Activated CD8-positive, alpha-beta T cell treated with anti-CD3 and anti-CD28 coated beads, Interleukin-2, amount 10 ng/mL, durations not matched to agents 7 days and 5 days (primary cell): ENCODE data around the gene ZMYND15. TPM values are rescaled to one million over a fixed set of nuclear protein-coding genes. Genes with fewer than 3 reads are reported as not detected.

ENCODE experiments used
- ATAC-seq: fragments of 150-1000 bp; cut with Tn5 transposase; one replicate; pipeline ENCODE4 v1.10.0; 2021; ENCODE audit warnings: moderate library complexity
- CTCF ChIA-PET: fragments of 350-600 bp; sonication (Branson Sonifier 250); formaldehyde crosslinking; loops from one replicate; lab custom pipeline; 2021; ENCODE audit warnings: antibody characterized with exemption; lab: Charles Lee
- POLR2A ChIA-PET: fragments of 350-600 bp; sonication (Branson Sonifier 250); formaldehyde crosslinking; loops from one replicate; lab custom pipeline; 2021; ENCODE audit warnings: antibody characterized with exemption; lab: Charles Lee
- DNase-seq: peaks from one replicate; pipeline ENCODE4 v3.0.0-alpha.2; 2020
- H3K27ac Mint-ChIP-seq: one replicate; pipeline ENCODE4 v1.8.0; 2021; ENCODE audit warnings: mild to moderate bottlenecking, mixed read lengths
- H3K27me3 Mint-ChIP-seq: one replicate; pipeline ENCODE4 v1.8.0; 2021; ENCODE audit warnings: low read depth, mixed read lengths
- H3K36me3 Mint-ChIP-seq: one replicate; pipeline ENCODE4 v1.8.0; 2021; ENCODE audit warnings: low read depth, mixed read lengths
- H3K4me1 Mint-ChIP-seq: one replicate; pipeline ENCODE4 v1.8.0; 2021; ENCODE audit warnings: low read depth, mixed read lengths
- H3K4me3 Mint-ChIP-seq: one replicate; pipeline ENCODE4 v1.8.0; 2021; ENCODE audit warnings: mild to moderate bottlenecking, mixed read lengths
- H3K9me3 Mint-ChIP-seq: one replicate; pipeline ENCODE4 v1.8.0; 2022; ENCODE audit warnings: mixed read lengths; ENCODE audit not compliant: insufficient read depth
- total RNA-seq, 2 experiments: library from RNA; stranded (reverse); gene quantifications; one replicate each; pipeline ENCODE4 v1.2.3, GENCODE V29; 2021

The ZMYND15 gene
- total RNA-seq, 2 experiments from 2014 or later = not detected

DNA sequence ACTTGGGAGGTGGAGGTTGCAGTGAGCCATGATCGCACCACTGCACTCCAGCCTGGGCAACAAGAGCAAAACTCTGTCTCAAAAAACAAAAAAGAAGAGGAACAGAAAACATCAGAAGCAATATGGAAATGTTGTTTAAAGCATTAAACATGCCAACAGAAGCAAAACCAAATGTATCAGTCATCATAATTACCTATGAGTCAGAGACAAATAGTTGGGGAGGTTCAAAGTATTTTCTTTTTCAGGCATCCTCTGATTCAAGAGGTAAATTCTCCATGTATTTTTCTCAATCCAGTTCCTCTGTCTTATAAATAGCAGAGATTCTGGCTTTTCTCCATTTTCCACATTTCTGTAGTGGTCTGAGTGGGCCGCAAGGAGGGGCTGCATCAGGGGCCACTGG lies 30.0 kb downstream of the ZMYND15 start:
- ChIA-PET POLR2A (no interaction called here), CTCF (no interaction called here)
- no peak overlapping the region for H3K4me3 Mint-ChIP-seq
- H3K27me3 Mint-ChIP-seq = peaks cover 14% of the 10 kb centered on the region
- ATAC-seq = no peak
- H3K27ac Mint-ChIP-seq = peak overlapping the region; percentile 30
- H3K36me3 Mint-ChIP-seq = no peaks in the 10 kb centered on the region
- H3K4me1 Mint-ChIP-seq = peaks cover 26% of the 10 kb centered on the region
- H3K9me3 Mint-ChIP-seq = no peaks in the 10 kb centered on the region
- DNase-seq = no peak

DNA sequence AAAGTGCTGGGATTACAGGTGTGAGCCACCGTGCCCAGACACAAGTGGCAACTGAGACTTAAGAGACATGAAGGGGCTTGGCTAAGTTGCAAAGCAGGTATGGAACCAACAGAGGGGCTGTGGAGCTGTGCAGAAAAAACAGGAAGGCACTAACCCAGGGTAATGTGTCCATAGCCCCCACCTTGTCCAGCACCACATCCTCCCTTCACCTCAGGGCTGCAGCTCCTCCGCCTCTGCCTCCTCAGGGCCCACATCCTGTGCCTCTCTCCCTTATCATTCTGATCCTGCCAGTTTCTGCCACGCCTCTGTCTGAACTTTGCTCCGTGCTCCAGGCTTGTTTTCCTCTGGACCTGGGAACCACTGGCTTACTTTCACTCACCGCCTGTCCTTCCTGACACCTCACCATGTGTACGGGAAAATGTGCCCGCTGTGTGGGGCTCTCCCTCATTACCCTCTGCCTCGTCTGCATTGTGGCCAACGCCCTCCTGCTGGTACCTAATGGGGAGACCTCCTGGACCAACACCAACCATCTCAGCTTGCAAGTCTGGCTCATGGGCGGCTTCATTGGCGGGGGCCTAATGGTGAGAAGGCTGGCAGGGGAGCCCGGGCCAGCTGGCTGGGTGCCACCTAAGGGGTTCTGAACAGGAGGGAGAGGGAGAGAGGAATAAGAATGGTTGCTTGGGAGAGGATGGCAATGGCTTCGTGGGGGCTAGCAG lies 32.0 kb downstream of the ZMYND15 start, which contains the start of gene TM4SF5:
TSS of gene TM4SF5 (plus strand) at position 368 of the 716 bp plus-strand sequence. CDS start at position 405, 37 bp downstream.
- Mint-ChIP-seq H3K4me1 (peaks cover 26% of the 10 kb centered on the region), H3K4me3 (peak within 1 kb of the TSS; percentile 9), H3K9me3 (no peaks in the 10 kb centered on the region), H3K36me3 (no peaks in the 10 kb centered on the region), H3K27ac (peak within 1 kb of the TSS; percentile 69), H3K27me3 (peaks cover 12% of the 10 kb centered on the region)
- CTCF ChIA-PET = interaction anchor here (0.7 to 4.3 kb wide), 2 partner anchors 18 to 50 kb away, joined by 3 to 25 read pairs; partner anchors contain the start of gene GLTPD2
- peak; percentile 92 for ATAC-seq
- peak; percentile 75 for DNase-seq
- POLR2A ChIA-PET = interaction anchor here (0.6 to 1.2 kb wide), 2 partner anchors 12 to 18 kb away, joined by 4 to 5 read pairs; no protein-coding TSS in a partner anchor

DNA sequence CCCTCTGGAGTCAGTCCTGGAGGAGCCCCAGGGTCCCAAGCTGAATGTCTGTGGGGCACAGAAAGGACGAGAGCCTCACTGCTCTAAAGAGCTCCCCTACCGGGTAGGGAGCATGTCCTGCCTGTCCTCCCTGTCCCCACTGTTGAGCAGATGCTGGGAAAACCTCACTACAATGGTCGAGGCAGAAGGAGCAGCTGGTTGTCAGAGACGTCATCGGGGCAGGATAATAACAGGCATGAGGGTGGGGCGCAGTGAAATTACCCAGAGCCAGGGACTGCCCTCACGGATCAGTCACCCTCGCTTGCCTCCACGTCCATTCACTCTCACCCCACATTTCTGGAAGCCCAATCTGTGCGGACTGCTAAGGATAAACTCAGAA lies 32.6 kb downstream of the ZMYND15 start:
- POLR2A ChIA-PET = interaction anchor here (1.2 kb wide), 1 partner anchor 18 kb away, joined by 4 read pairs; no protein-coding TSS in a partner anchor

DNA sequence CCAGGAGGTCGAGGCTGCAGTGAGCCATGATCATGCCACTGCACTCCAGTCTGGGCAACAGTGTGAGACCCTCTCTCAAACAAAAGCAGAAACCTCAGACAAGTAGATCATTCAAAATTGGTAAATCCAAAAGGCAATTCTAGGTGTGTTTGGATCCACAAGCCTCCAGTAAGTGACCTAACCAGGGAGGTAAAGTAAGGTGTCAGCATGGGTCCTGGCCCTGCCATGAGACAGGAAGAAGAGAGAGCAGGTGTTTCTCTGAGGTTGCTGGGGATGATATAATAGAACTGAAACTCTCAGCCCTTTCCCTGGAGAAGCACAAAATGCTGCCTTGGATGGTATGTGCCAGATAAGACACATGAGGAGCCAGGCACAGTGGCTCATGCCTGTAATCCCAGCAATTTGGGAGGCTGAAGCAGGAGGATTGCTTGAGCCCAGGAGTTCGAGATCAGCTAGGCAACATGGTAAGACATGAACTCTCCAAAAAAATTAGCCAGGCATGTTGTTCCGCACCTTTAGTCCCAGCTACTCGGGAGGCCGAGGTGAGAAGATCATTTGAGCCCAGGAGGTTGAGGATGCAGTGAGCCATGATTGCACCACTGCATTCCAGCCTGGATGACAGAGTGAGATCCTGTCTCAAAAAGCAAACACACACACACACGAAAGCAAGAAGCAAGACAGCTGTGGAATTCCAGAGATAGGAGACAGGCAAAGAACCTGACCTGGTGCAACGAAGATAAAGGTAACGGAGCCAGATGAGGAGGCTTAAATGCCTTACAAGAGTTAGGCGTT lies 38.5 kb downstream of the ZMYND15 start:
- ATAC-seq = no peak
- Mint-ChIP-seq H3K9me3 (no peaks in the 10 kb centered on the region), H3K4me3 (no peak overlapping the region), H3K27ac (no peak overlapping the region), H3K4me1 (no peaks in the 10 kb centered on the region), H3K36me3 (no peaks in the 10 kb centered on the region), H3K27me3 (peaks cover 31% of the 10 kb centered on the region)
- ChIA-PET CTCF (interaction anchor here (1.7 to 2.1 kb wide), 2 partner anchors 12 to 46 kb away, joined by 5 to 17 read pairs; partner anchors contain the start of genes GLTPD2 and MED11), POLR2A (interaction anchor here (1.6 kb wide), 1 partner anchor 12 kb away, joined by 6 read pairs; no protein-coding TSS in a partner anchor)
- DNase-seq = no peak

More for the DNA sequence above, 32.6 kb downstream of the ZMYND15 start:
- H3K4me1 Mint-ChIP-seq = peaks cover 26% of the 10 kb centered on the region
- no peak overlapping the region for H3K4me3 Mint-ChIP-seq
- H3K36me3 Mint-ChIP-seq = no peaks in the 10 kb centered on the region
- H3K9me3 Mint-ChIP-seq = no peaks in the 10 kb centered on the region
- peak overlapping the region; percentile 43 for H3K27ac Mint-ChIP-seq
- CTCF ChIA-PET = interaction anchor here (4.3 kb wide), 1 partner anchor 18 kb away, joined by 25 read pairs; the partner anchor contains the start of gene GLTPD2
- H3K27me3 Mint-ChIP-seq = peaks cover 13% of the 10 kb centered on the region
- DNase-seq (no peak), ATAC-seq (no peak)

DNA sequence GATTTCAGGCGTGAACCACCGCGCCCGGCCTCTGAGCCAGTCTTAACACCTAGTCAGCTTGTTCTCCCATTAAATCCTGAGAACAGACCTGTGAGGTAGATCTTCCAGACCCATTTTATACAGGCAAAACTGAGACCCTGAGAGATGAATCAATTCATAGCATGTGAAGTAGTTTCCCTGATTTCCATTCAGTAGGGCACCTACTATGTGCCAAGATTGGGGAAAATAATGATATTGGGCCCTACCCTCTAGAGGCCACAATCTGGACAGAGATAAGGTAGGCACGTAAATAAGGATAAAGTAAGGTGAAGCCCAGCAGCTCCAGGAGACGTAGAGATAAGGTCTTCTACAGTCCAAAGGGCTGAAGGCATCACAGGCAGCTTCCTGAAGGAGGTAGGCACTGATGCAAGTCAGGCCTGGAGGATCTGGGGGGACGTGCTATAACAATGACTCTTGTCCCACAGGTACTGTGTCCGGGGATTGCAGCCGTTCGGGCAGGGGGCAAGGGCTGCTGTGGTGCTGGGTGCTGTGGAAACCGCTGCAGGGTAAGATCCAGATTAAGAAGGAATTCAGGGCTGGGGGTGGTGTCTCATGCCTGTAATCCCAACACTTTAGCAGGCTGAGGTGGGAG lies 40.8 kb downstream of the ZMYND15 start:
- H3K4me3 Mint-ChIP-seq = no peak overlapping the region
- ChIA-PET POLR2A (no interaction called here), CTCF (interaction anchor here (1.7 to 2.1 kb wide), 2 partner anchors 9 to 49 kb away, joined by 5 to 17 read pairs; partner anchors contain the start of genes GLTPD2 and MED11)
- ATAC-seq = no peak
- H3K4me1 Mint-ChIP-seq = peaks cover 5% of the 10 kb centered on the region
- H3K9me3 Mint-ChIP-seq = no peaks in the 10 kb centered on the region
- no peak overlapping the region for H3K27ac Mint-ChIP-seq
- peaks cover 41% of the 10 kb centered on the region for H3K27me3 Mint-ChIP-seq
- no peaks in the 10 kb centered on the region for H3K36me3 Mint-ChIP-seq
- no peak for DNase-seq

DNA sequence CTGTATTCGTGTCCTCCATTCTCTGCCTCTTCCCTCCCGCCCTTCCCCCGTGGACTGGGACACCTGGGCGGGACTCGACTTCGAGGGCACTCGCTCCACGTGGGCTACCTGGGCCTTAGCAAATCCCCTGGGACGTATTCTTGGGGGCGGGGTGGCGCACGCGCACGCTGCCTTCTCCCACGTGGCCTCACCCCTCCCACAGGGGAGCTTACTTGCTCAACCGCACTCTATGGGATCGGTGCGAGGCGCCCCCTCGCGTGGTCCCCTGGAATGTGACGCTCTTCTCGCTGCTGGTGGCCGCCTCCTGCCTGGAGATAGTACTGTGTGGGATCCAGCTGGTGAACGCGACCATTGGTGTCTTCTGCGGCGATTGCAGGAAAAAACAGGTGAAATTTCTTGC lies 43.0 kb downstream of the ZMYND15 start:
- Mint-ChIP-seq H3K4me1 (peaks cover 18% of the 10 kb centered on the region), H3K27me3 (peaks cover 59% of the 10 kb centered on the region), H3K4me3 (no peak overlapping the region), H3K27ac (no peak overlapping the region), H3K36me3 (no peaks in the 10 kb centered on the region), H3K9me3 (no peaks in the 10 kb centered on the region)
- ATAC-seq (no peak), DNase-seq (no peak)
- ChIA-PET CTCF (interaction anchor here (0.6 kb wide), 1 partner anchor 150 kb away, joined by 4 read pairs; no protein-coding TSS in a partner anchor), POLR2A (interaction anchor here (0.7 kb wide), 1 partner anchor 387 kb away, joined by 3 read pairs; no protein-coding TSS in a partner anchor)

DNA sequence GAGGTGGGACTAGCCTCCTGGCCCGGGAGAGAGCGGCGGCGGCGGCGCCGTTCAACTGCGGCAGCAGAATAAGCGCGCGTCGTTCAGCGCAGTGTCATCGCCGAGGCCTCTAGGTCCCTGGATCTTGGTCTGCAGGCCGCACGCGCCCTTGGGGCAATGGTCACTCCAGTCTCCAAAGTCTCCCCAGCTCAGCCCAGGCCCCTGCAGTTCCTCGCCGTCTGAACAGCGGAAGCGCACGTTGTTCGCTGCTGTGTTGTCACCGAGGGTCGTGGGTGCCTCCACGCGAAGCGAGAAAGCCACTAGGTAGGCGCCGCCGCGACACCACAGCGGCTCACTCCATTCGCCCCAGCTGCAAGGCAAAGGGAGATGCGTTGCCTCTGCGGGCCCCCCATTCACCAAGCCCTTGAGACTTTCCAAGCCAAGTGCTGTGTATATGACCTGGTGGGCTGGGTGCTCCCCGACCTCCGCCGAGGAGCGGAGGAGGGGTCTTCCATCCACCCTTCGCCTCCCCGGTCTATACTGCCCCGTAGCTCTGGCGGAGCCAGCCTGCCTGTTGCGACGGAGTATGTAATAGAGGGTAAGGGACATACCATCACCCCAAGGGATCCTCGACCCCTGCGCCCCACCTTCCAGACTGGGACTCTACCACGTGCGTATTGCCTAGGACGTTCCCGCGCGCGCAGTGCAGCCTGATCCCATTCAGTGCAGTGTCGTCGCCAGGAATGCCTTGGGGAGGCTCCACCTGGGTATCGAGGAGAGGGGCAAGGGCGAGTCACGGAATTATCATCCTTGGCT lies 45.9 kb downstream of the ZMYND15 start:
- Mint-ChIP-seq H3K4me3 (no peak overlapping the region), H3K36me3 (no peaks in the 10 kb centered on the region), H3K4me1 (peaks cover 23% of the 10 kb centered on the region), H3K27me3 (peaks cover 62% of the 10 kb centered on the region), H3K9me3 (no peaks in the 10 kb centered on the region), H3K27ac (no peak overlapping the region)
- POLR2A ChIA-PET = no interaction called here
- DNase-seq (no peak), ATAC-seq (no peak)
- CTCF ChIA-PET = interaction anchor here (0.8 kb wide), 1 partner anchor 53 kb away, joined by 3 read pairs; no protein-coding TSS in a partner anchor

DNA sequence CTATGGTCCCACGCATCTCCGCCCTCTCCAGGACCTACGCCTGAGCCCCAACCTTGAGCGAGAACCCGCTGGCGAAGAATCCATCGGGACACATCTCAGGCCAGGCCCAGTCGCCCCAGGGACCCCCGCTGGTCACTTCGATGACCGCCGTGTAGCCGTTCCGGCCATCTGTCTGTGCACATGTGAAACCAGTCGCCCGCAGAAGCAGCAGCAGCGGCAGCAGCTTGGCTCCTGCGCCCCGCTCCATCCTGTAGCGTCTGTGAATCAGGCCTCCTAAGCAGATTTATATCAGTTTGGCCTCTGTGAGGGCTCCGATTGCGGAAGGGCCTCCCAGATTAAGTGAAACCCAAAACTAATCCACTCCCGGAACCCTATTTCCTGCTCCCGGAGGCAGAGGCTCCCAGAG lies 46.5 kb downstream of the ZMYND15 start, which contains the start of gene VMO1:
TSS of gene VMO1 (minus strand) at position 259 of the 406 bp plus-strand sequence. CDS start at position 247, 12 bp downstream.
- H3K27me3 Mint-ChIP-seq = peaks cover 59% of the 10 kb centered on the region
- H3K9me3 Mint-ChIP-seq = no peaks in the 10 kb centered on the region

DNA sequence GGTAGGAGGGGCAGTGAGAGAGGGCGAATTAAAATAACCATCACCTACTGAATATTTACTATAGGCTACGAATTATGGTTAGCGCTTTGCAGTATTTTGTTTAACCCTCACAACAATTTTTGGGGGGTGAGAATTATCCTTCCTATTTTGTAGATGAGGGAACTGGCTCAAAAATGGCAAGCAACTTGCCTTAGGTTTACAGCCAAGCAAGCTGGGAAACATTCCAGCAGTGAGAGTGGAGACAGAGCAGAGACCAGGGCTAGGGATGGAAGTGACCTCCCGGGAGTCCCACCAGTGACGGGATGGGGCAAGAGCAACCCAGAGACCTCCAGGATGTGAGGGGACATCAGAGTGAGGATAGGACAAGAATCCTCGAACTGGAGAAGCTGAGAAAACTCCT lies 46.9 kb downstream of the ZMYND15 start:
- Mint-ChIP-seq H3K36me3 (no peaks in the 10 kb centered on the region), H3K4me1 (peaks cover 29% of the 10 kb centered on the region), H3K9me3 (no peaks in the 10 kb centered on the region), H3K27me3 (peaks cover 59% of the 10 kb centered on the region), H3K27ac (no peak overlapping the region), H3K4me3 (no peak overlapping the region)
- no peak for ATAC-seq
- no peak for DNase-seq
- ChIA-PET CTCF (interaction anchor here (0.8 to 1.6 kb wide), 3 partner anchors 54 to 95 kb away, joined by 3 to 4 read pairs (median 3); no protein-coding TSS in a partner anchor), POLR2A (interaction anchor here (0.8 kb wide), 1 partner anchor 50 kb away, joined by 3 read pairs; no protein-coding TSS in a partner anchor)

More for the DNA sequence above, 46.5 kb downstream of the ZMYND15 start, which contains the start of gene VMO1:
- peaks cover 26% of the 10 kb centered on the region for H3K4me1 Mint-ChIP-seq
- ATAC-seq (no peak), DNase-seq (no peak)
- H3K27ac Mint-ChIP-seq = no peak within 1 kb of the TSS
- H3K4me3 Mint-ChIP-seq = no peak within 1 kb of the TSS
- no peaks in the 10 kb centered on the region for H3K36me3 Mint-ChIP-seq
- ChIA-PET POLR2A (interaction anchor here (0.8 kb wide), 1 partner anchor 50 kb away, joined by 3 read pairs; no protein-coding TSS in a partner anchor), CTCF (interaction anchor here (0.8 to 1.6 kb wide), 3 partner anchors 54 to 95 kb away, joined by 3 to 4 read pairs (median 3); no protein-coding TSS in a partner anchor)

DNA sequence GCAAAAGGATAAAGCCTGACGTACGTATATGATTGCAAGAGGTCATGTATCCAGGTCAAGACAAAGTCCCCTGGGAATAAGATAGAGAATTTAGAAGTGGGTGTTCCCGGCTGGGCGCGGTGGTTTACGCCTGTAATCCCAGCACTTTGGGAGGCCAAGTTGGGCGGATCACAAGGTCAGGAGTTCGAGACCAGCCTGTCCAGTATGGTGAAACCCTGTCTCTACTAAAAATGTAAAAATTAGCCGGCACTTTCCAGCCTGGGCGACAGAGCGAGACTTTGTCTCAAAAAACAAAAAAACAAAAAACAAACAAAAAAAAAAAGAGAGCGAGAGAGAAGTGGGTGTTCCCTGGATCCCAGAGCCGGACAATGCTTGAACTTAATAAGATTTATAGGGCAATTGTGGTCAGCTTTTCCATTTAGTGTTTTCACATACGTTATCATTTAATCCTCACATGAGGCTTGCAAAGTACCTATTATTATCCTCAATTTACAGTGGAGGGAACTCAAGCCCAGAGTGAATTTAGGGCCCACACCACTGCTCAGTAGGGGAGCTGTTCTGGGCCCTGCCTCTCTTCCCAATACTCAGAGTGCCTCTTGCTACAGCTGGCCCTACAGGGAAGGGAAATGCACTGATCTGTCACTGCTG lies 48.6 kb downstream of the ZMYND15 start:
- peaks cover 29% of the 10 kb centered on the region for H3K4me1 Mint-ChIP-seq
- ChIA-PET POLR2A (interaction anchor here (0.8 to 2.8 kb wide), 2 partner anchors 56 to 85 kb away, joined by 3 to 9 read pairs; partner anchors contain the start of gene MED11), CTCF (interaction anchor here (1.1 to 3.3 kb wide), 4 partner anchors 9 to 100 kb away, joined by 3 to 37 read pairs (median 14); partner anchors contain the start of gene ARRB2)
- ATAC-seq = no peak
- no peaks in the 10 kb centered on the region for H3K9me3 Mint-ChIP-seq
- no peaks in the 10 kb centered on the region for H3K36me3 Mint-ChIP-seq
- no peak overlapping the region for H3K4me3 Mint-ChIP-seq
- no peak overlapping the region for H3K27ac Mint-ChIP-seq
- peaks cover 50% of the 10 kb centered on the region for H3K27me3 Mint-ChIP-seq
- no peak for DNase-seq
